Measurements from ENCODE around the gene RC3H1. TPM values are rescaled to one million over a fixed set of nuclear protein-coding genes. Genes with fewer than 3 reads are reported as not detected.

RC3H1 gene
- total and polyA plus RNA-seq, 7 donors = 2.9 to 39.1 (median 23.0) TPM

- ATAC-seq = peak in 1 of 4 donors; percentile 26
- TF ChIP-seq CTCF (IDR thresholded peaks at IDR 0.05) = no peak
These were observed 61.5 kb downstream of the RC3H1 start for GRCh38 chr1:173960625-173961024.

GRCh38 chr1:173954179-173954578 lies 68.0 kb downstream of the RC3H1 start:
- Histone ChIP-seq H3K27me3 (ENCODE audit: insufficient read depth in 3 of 3, low read length in 2 of 3) (no peaks in the 10 kb centered on the region), H3K27ac (no peak overlapping the region), H3K4me3 (no peak overlapping the region), H3K9me3 (no peaks in the 10 kb centered on the region), H3K36me3 (ENCODE audit: insufficient read depth in 1 of 2, low read depth in 1 of 2) (peaks cover 0 to 98% of the 10 kb centered on the region in 2 donors), H3K4me1 (no peaks in the 10 kb centered on the region)
- no peak for TF ChIP-seq CTCF (IDR thresholded peaks at IDR 0.05)
- no peak for ATAC-seq
- no peak for DNase-seq
- intact Hi-C loops (cut with DNase I) = no loop called here

More at GRCh38 chr1:173960625-173961024, 61.5 kb downstream of the RC3H1 start:
- no peak overlapping the region for H3K4me3 ChIP-seq
- H3K36me3 ChIP-seq (ENCODE audit: insufficient read depth in 1 of 2, low read depth in 1 of 2) = peaks cover 0 to 98% of the 10 kb centered on the region in 2 donors
- H3K27me3 ChIP-seq (ENCODE audit: insufficient read depth in 3 of 3, low read length in 2 of 3) = no peaks in the 10 kb centered on the region
- intact Hi-C loops (cut with DNase I) = loop anchor here in 1 of 2 donors (5.0 kb wide), 1 partner anchor 103 kb away; no protein-coding TSS in a partner anchor
- no peak for DNase-seq
- H3K9me3 ChIP-seq = no peaks in the 10 kb centered on the region
- 62 to 75% (median 68%) methylated on average over 5 of the region's 5 CpGs for WGBS, 3 donors
- H3K27ac ChIP-seq = no peak overlapping the region
- no peaks in the 10 kb centered on the region for H3K4me1 ChIP-seq

GRCh38 chr1:173948594-173948993 lies 73.6 kb downstream of the RC3H1 start:
- no peak for TF ChIP-seq CTCF (IDR thresholded peaks at IDR 0.05)
- no peak overlapping the region for H3K4me3 ChIP-seq
- DNase-seq (no peak), ATAC-seq (no peak)
- no peaks in the 10 kb centered on the region for H3K27me3 ChIP-seq (ENCODE audit: insufficient read depth in 3 of 3, low read length in 2 of 3)
- H3K36me3 ChIP-seq (ENCODE audit: insufficient read depth in 1 of 2, low read depth in 1 of 2) = peaks cover 2 to 100% of the 10 kb centered on the region in 2 donors
- intact Hi-C loops (cut with DNase I) = loop anchor here (5.0 kb wide), 1 partner anchor 34 kb away; no protein-coding TSS in a partner anchor
- H3K27ac ChIP-seq = no peak overlapping the region
- WGBS, 3 donors = 96 to 98% (median 97%) methylated on average over 4 of the region's 4 CpGs
- H3K9me3 ChIP-seq = no peaks in the 10 kb centered on the region
- H3K4me1 ChIP-seq = no peaks in the 10 kb centered on the region

GRCh38 chr1:173946380-173946921 lies 75.7 kb downstream of the RC3H1 start:
- H3K4me1 ChIP-seq = no peaks in the 10 kb centered on the region
- peaks cover 7 to 100% of the 10 kb centered on the region in 2 donors for H3K36me3 ChIP-seq (ENCODE audit: insufficient read depth in 1 of 2, low read depth in 1 of 2)
- 87% methylated on average over 4 of the region's 4 CpGs for WGBS, 3 donors
- TF ChIP-seq CTCF (IDR thresholded peaks at IDR 0.05) = no peak
- no peak overlapping the region for H3K27ac ChIP-seq
- DNase-seq (no peak), ATAC-seq (no peak)
- H3K9me3 ChIP-seq = no peaks in the 10 kb centered on the region
- intact Hi-C loops (cut with DNase I) = loop anchor here (5.0 kb wide), 1 partner anchor 36 kb away; no protein-coding TSS in a partner anchor
- no peak overlapping the region for H3K4me3 ChIP-seq
- H3K27me3 ChIP-seq (ENCODE audit: insufficient read depth in 3 of 3, low read length in 2 of 3) = no peaks in the 10 kb centered on the region

GRCh38 chr1:173937062-173937461 lies 85.1 kb downstream of the RC3H1 start:
- H3K36me3 ChIP-seq (ENCODE audit: insufficient read depth in 1 of 2, low read depth in 1 of 2) = peaks cover 0 to 100% of the 10 kb centered on the region in 2 donors
- no peak overlapping the region for H3K27ac ChIP-seq
- no peak for ATAC-seq
- TF ChIP-seq CTCF (IDR thresholded peaks at IDR 0.05) = no peak
- H3K27me3 ChIP-seq (ENCODE audit: insufficient read depth in 3 of 3, low read length in 2 of 3) = no peaks in the 10 kb centered on the region
- H3K4me3 ChIP-seq = no peak overlapping the region
- H3K4me1 ChIP-seq = no peaks in the 10 kb centered on the region
- no peaks in the 10 kb centered on the region for H3K9me3 ChIP-seq
- intact Hi-C loops (cut with DNase I) = loop anchor here (5.0 to 10.0 kb wide), 2 partner anchors 35 to 452 kb away; no protein-coding TSS in a partner anchor
- no peak for DNase-seq
- 82 to 87% (median 83%) methylated on average over 2 of the region's 2 CpGs for WGBS, 3 donors
